ENCODE measurements around the gene KRTAP10-3. TPM values are rescaled to one million over a fixed set of nuclear protein-coding genes. Genes with fewer than 3 reads are reported as not detected.
A peak's percentile ranks its signal among the peaks of the same experiment; 100 is the strongest.

The KRTAP10-3 gene
- total and polyA plus RNA-seq, 2 experiments from 2014 or later = not detected

- H3K4me2 ChIP-seq = peak overlapping the region; percentile 70; the same call in 1 of the 2 replicates
- no peak overlapping the region for H3K27ac Mint-ChIP-seq
- TF ChIP-seq, protein P1, sequence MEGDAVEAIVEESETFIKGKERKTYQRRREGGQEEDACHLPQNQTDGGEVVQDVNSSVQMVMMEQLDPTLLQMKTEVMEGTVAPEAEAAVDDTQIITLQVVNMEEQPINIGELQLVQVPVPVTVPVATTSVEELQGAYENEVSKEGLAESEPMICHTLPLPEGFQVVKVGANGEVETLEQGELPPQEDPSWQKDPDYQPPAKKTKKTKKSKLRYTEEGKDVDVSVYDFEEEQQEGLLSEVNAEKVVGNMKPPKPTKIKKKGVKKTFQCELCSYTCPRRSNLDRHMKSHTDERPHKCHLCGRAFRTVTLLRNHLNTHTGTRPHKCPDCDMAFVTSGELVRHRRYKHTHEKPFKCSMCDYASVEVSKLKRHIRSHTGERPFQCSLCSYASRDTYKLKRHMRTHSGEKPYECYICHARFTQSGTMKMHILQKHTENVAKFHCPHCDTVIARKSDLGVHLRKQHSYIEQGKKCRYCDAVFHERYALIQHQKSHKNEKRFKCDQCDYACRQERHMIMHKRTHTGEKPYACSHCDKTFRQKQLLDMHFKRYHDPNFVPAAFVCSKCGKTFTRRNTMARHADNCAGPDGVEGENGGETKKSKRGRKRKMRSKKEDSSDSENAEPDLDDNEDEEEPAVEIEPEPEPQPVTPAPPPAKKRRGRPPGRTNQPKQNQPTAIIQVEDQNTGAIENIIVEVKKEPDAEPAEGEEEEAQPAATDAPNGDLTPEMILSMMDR (conservative IDR thresholded peaks at IDR 0.05; ENCODE audit: low read depth in 2 of 2) = no peak
- no peak for TF ChIP-seq JUNB (IDR thresholded peaks at IDR 0.05; ENCODE audit: unreplicated experiment)
- no peak for TF ChIP-seq ETS1 (IDR thresholded peaks at IDR 0.05)
- TF ChIP-seq STAT1 (IDR thresholded peaks at IDR 0.05; ENCODE audit: unreplicated experiment) = no peak
- TF ChIP-seq ZNF114 (CRISPR knock-in tag; IDR thresholded peaks at IDR 0.05) = no peak
- TF ChIP-seq EZH2 (IDR thresholded peaks at IDR 0.05; ENCODE audit: low read depth, unreplicated experiment) = no peak
These were observed 48.5 kb downstream of the KRTAP10-3 start for GRCh38 chr21:44510109-44510507.

DNA sequence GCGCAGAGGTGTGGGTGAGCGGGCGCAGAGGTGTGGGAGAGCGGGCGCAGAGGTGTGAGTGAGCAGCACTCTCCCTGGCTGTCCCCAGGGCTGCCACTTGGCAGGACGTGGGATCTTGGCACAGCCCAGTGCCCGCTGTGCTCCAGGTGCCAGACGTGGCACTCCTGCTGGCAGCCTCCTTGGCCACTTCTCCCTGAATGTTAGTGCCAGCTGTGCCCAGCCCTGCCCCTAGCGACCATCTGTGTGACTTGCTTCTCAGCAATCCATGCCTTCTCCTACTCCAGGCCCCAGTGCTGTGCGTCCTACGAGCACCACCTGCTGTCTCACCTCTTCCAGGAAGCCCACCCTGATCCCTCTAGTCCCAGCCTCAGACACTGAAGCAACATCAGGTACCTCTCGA lies 49.1 kb downstream of the KRTAP10-3 start:
- H3K4me1 ChIP-seq (ENCODE audit: insufficient read depth) = no peaks in the 10 kb centered on the region
- no peaks in the 10 kb centered on the region for H3F3A ChIP-seq (replicated peaks; ENCODE audit: low read depth)
- H3K9me2 ChIP-seq (ENCODE audit: insufficient read depth) = no peaks in the 10 kb centered on the region
- DNase-seq (ENCODE audit: low spot score) (no peak), ATAC-seq (no peak)
- no peaks in the 10 kb centered on the region for H3K79me2 ChIP-seq (replicated peaks; ENCODE audit: insufficient read depth)
- Mint-ChIP-seq H3K4me1 (no peaks in the 10 kb centered on the region; the same call in 2 of the 3 replicates), H3K27me3 (ENCODE audit: insufficient read depth, low read depth, poor library complexity) (peaks cover 12% of the 10 kb centered on the region), H3K27ac (no peak overlapping the region; the same call in 1 of the 2 replicates), H3K36me3 (ENCODE audit: low read depth) (no peaks in the 10 kb centered on the region), H3K4me3 (no peak overlapping the region; the same call in 2 of the 3 replicates), H3K9me3 (no peaks in the 10 kb centered on the region; the same call in 2 of the 3 replicates)
- no peak overlapping the region for H3K4me2 ChIP-seq
- H3K4me3 ChIP-seq = no peak overlapping the region
- no peaks in the 10 kb centered on the region for H3K27me3 ChIP-seq (ENCODE audit: insufficient read depth)
- H3K27ac ChIP-seq (ENCODE audit: low read depth) = no peak overlapping the region
- TF ChIP-seq, protein P1 (conservative IDR thresholded peaks at IDR 0.05; ENCODE audit: low read depth in 2 of 2) = peak in 1 of 2 experiments; percentile 28; a peak in 2 of 4 replicates
- no peak for TF ChIP-seq NANOG (IDR thresholded peaks at IDR 0.05; ENCODE audit: borderline replicate concordance)
- H4K20me1 ChIP-seq (replicated peaks; ENCODE audit: insufficient read depth) = no peaks in the 10 kb centered on the region
- no peaks in the 10 kb centered on the region for H3K36me3 ChIP-seq (ENCODE audit: insufficient read depth)
- no peak overlapping the region for H2AFZ ChIP-seq

More at GRCh38 chr21:44510109-44510507, 48.5 kb downstream of the KRTAP10-3 start:
- no peak overlapping the region for H2AFZ ChIP-seq
- peak; percentile 17 for ATAC-seq
- H3F3A ChIP-seq (replicated peaks; ENCODE audit: low read depth) = no peaks in the 10 kb centered on the region
- Mint-ChIP-seq H3K36me3 (ENCODE audit: low read depth) (no peaks in the 10 kb centered on the region), H3K4me1 (no peaks in the 10 kb centered on the region; the same call in 2 of the 3 replicates), H3K27me3 (ENCODE audit: insufficient read depth, low read depth, poor library complexity) (peaks cover 14% of the 10 kb centered on the region), H3K4me3 (no peak overlapping the region), H3K9me3 (no peaks in the 10 kb centered on the region; the same call in 2 of the 3 replicates)
- H3K27me3 ChIP-seq (ENCODE audit: insufficient read depth) = no peaks in the 10 kb centered on the region
- H4K20me1 ChIP-seq (replicated peaks; ENCODE audit: insufficient read depth) = no peaks in the 10 kb centered on the region
- H3K79me2 ChIP-seq (replicated peaks; ENCODE audit: insufficient read depth) = no peaks in the 10 kb centered on the region
- H3K27ac ChIP-seq (ENCODE audit: low read depth) = no peak overlapping the region
- H3K9me2 ChIP-seq (ENCODE audit: insufficient read depth) = no peaks in the 10 kb centered on the region
- no peaks in the 10 kb centered on the region for H3K4me1 ChIP-seq (ENCODE audit: insufficient read depth)
- no peak for DNase-seq (ENCODE audit: low spot score)
- no peak overlapping the region; the same call in 1 of the 2 replicates for H3K4me3 ChIP-seq
- H3K36me3 ChIP-seq (ENCODE audit: insufficient read depth) = no peaks in the 10 kb centered on the region

All from GM23338 (cell line).